SU-DHL-6 (cell line): Measurements from ENCODE around the gene CSF1.

Experiments used
- CTCF ChIP-seq: fragments of 200-600 bp; sonication (generic); IDR thresholded peaks from one replicate; pipeline ENCODE4 v1.5.1; 2017; ENCODE audit warnings: antibody characterized with exemption, mild to moderate bottlenecking, low read length, moderate library complexity; ENCODE audit not compliant: insufficient read depth, poor library complexity, severe bottlenecking
- EZH2phosphoT487 ChIP-seq: fragments of 200-600 bp; sonication (generic), shearing (Covaris generic); conservative IDR thresholded peaks from 2 replicates; pipeline ENCODE4 v1.6.1; 2018; ENCODE audit warnings: mild to moderate bottlenecking, antibody characterized with exemption, low read length, moderate library complexity, mixed read lengths

- no peak for TF ChIP-seq EZH2phosphoT487
- no peak for TF ChIP-seq CTCF
Measured at GRCh38 chr1:109876617-109877316, 33.9 kb upstream of the CSF1 start.
